K562 (cell line): ENCODE data around the gene SYS1. TPM values are rescaled to one million over a fixed set of nuclear protein-coding genes. Genes with fewer than 3 reads are reported as not detected.
A peak's percentile ranks its signal among the peaks of the same experiment; 100 is the strongest.

ENCODE experiments used
- ATAC-seq: fragments of 200-7000 bp; cut with Tn5 transposase; 3 replicates; pipeline ENCODE4 v1.9.1; 2020; ENCODE audit warnings: moderate library complexity
- BruUV-seq: library from RNA; stranded (reverse); fragments of 400-500 nt; replicated peaks from 2 replicates; lab custom pipeline; 2021; lab: Mats Ljungman, UMichigan
- CTCF ChIA-PET: fragments of 300-600 bp; formaldehyde crosslinking; extraction: SDS; loops from one replicate; lab custom pipeline; 2021; ENCODE audit warnings: low intra/inter-chr PET ratio; lab: Yijun Ruan, JAX
- POLR2A ChIA-PET: fragments of 300-600, 350-650 bp; sonication (Branson Sonifier 250); formaldehyde crosslinking; extraction: SDS; loops from one replicate; lab custom pipeline; 2021; ENCODE audit warnings: antibody characterized with exemption, inconsistent platforms; lab: Yijun Ruan, JAX
- DNase-seq, 4 experiments: peaks; one replicate each; pipeline versions ENCODE4 v3.0.0 to v3.0.0-alpha.2; 2011 to 2018; ENCODE audit warnings: low spot score in 3 of 4, mixed read lengths in 3 of 4; ENCODE audit errors: extremely low read depth in 1 of 4
- FAIRE-seq: peaks from 2 replicates; lab custom pipeline; 2011; peaks lifted over from hg19 to GRCh38; lab: Jason Lieb, UNC
- H2AFZ ChIP-seq: 2 replicates; pipeline ENCODE4 v1.6.0; 2011; ENCODE audit warnings: low read depth, low read length, control low read depth, inconsistent platforms
- H3K27ac ChIP-seq: fragments of 200-600 bp; 3 replicates; pipeline ENCODE4 v1.8.0; 2011; ENCODE audit warnings: low read depth, mild to moderate bottlenecking, control low read depth, inconsistent platforms, low read length, moderate library complexity, mixed read lengths; ENCODE audit errors: extremely low read depth
- H3K27me3 ChIP-seq, 2 experiments: fragments of 300-600 bp in 1 of 2; 2 replicates in 1 of 2; 3 replicates in 1 of 2; pipeline versions ENCODE4 v1.6.0 to v1.8.0; 2011; ENCODE audit warnings: inconsistent platforms in 2 of 2, low read length in 2 of 2, mild to moderate bottlenecking in 1 of 2, mixed read lengths in 1 of 2, moderate library complexity in 1 of 2; ENCODE audit not compliant: control insufficient read depth in 2 of 2, insufficient read depth in 2 of 2
- H3K36me3 ChIP-seq: fragments of 300-600 bp; 3 replicates; pipeline ENCODE4 v1.8.0; 2011; ENCODE audit warnings: mild to moderate bottlenecking, low read length, inconsistent platforms; ENCODE audit not compliant: control insufficient read depth, insufficient read depth
- H3K4me1 ChIP-seq, 2 experiments: fragments of 200-600 bp in 1 of 2; replicated peaks in 1 of 2; 2 replicates in 1 of 2; 3 replicates in 1 of 2; pipeline versions ENCODE4 v1.5.1 to v1.8.0; 2011; ENCODE audit warnings: inconsistent platforms in 2 of 2, low read length in 2 of 2, mild to moderate bottlenecking in 1 of 2, mixed read lengths in 1 of 2, moderate library complexity in 1 of 2; ENCODE audit not compliant: control insufficient read depth in 2 of 2, insufficient read depth in 2 of 2
- H3K4me2 ChIP-seq: 2 replicates; pipeline ENCODE4 v1.6.1; 2011; ENCODE audit warnings: low read length, control low read depth, inconsistent platforms, mixed read lengths; ENCODE audit not compliant: insufficient read depth
- H3K4me3 ChIP-seq: fragments of 200-600 bp; sonication (generic), shearing (Covaris generic); 2 replicates; pipeline ENCODE4 v1.5.1; 2016; ENCODE audit warnings: control low read depth, inconsistent platforms
- H3K79me2 ChIP-seq: fragments of 200-600 bp; 3 replicates; pipeline ENCODE4 v1.8.0; 2011; ENCODE audit warnings: low read length, inconsistent platforms; ENCODE audit not compliant: control insufficient read depth, insufficient read depth
- H3K9ac ChIP-seq, 2 experiments: 2 replicates each; pipeline versions ENCODE4 v1.6.0 to v1.6.1; 2011; ENCODE audit warnings: low read depth in 2 of 2, low read length in 2 of 2, control low read depth in 1 of 2, inconsistent platforms in 1 of 2, mild to moderate bottlenecking in 1 of 2, mixed read lengths in 1 of 2; ENCODE audit not compliant: insufficient read depth in 1 of 2
- H3K9me1 ChIP-seq: one replicate; pipeline ENCODE4 v1.6.0; 2011; ENCODE audit warnings: inconsistent platforms, mild to moderate bottlenecking, low read length, moderate library complexity; ENCODE audit not compliant: control insufficient read depth, insufficient read depth
- H3K9me3 ChIP-seq: replicated peaks from 2 replicates; pipeline ENCODE4 v1.5.1; 2011; ENCODE audit warnings: low read depth, low read length, inconsistent platforms; ENCODE audit not compliant: control insufficient read depth, insufficient read depth
- H4K20me1 ChIP-seq: replicated peaks from 2 replicates; pipeline ENCODE4 v1.6.1; 2011; ENCODE audit warnings: low read length, inconsistent platforms, mixed read lengths; ENCODE audit not compliant: control insufficient read depth, insufficient read depth
- CBFA2T2 ChIP-seq: fragments of 450-650 bp; conservative IDR thresholded peaks from 2 replicates; pipeline ENCODE4 v1.6.1; 2017; ENCODE audit warnings: mild to moderate bottlenecking
- CBFA2T3 ChIP-seq: fragments of 450-650 bp; IDR thresholded peaks from 2 replicates; pipeline ENCODE4 v1.6.1; 2017
- CREB1 ChIP-seq, 2 experiments: sonication (generic) in 1 of 2; formaldehyde crosslinking in 1 of 2; IDR thresholded peaks; 2 replicates each; pipeline versions ENCODE4 v1.6.1 to v1.8.0; 2012 to 2022; ENCODE audit warnings: inconsistent platforms in 1 of 2, mild to moderate bottlenecking in 1 of 2, missing genetic modification reagents in 1 of 2, moderate library complexity in 1 of 2
- CREM ChIP-seq: IDR thresholded peaks from 2 replicates; pipeline ENCODE4 v1.6.1; 2014; ENCODE audit warnings: antibody characterized with exemption, low read depth
- CTBP1 ChIP-seq: fragments of 450-650 bp; IDR thresholded peaks from 2 replicates; pipeline ENCODE4 v1.6.1; 2016; ENCODE audit warnings: borderline replicate concordance
- ETV1 ChIP-seq: fragments of 450-650 bp; conservative IDR thresholded peaks from 2 replicates; pipeline ENCODE4 v1.6.1; 2016; ENCODE audit warnings: missing genetic modification characterization, control low read depth, low read depth, missing compliant biosample characterization
- ETV5 ChIP-seq: sonication (generic); formaldehyde crosslinking; IDR thresholded peaks from 2 replicates; pipeline ENCODE4 v1.4.0; 2020; ENCODE audit warnings: low read depth, mild to moderate bottlenecking, missing genetic modification reagents
- JUN ChIP-seq, 2 experiments: sonication (generic) in 1 of 2; formaldehyde crosslinking in 1 of 2; IDR thresholded peaks; 2 replicates each; pipeline versions ENCODE4 v1.6.1 to v1.8.0; 2012 to 2022; ENCODE audit warnings: borderline replicate concordance in 2 of 2, mild to moderate bottlenecking in 2 of 2, improper control_type of control experiment in 1 of 2, low read depth in 1 of 2, low read length in 1 of 2, missing genetic modification reagents in 1 of 2
- NCOA1 ChIP-seq: fragments of 450-650 bp; IDR thresholded peaks from 2 replicates; pipeline ENCODE4 v1.6.1; 2016; ENCODE audit warnings: low read depth
- PKNOX1 ChIP-seq: fragments of 450-650 bp; IDR thresholded peaks from 2 replicates; pipeline ENCODE4 v1.6.1; 2016
- RBM34 ChIP-seq: fragments of 200-400 bp; formaldehyde crosslinking; IDR thresholded peaks from 2 replicates; pipeline ENCODE4 v1.6.1; 2018; ENCODE audit warnings: low read length, borderline replicate concordance; ENCODE audit not compliant: insufficient read depth
- RCOR1 ChIP-seq, 2 experiments: IDR thresholded peaks; 2 replicates each; pipeline ENCODE4 v1.6.1; 2012; ENCODE audit warnings: low read depth in 2 of 2, low read length in 2 of 2, borderline replicate concordance in 1 of 2, improper control_type of control experiment in 1 of 2
- TCF3 ChIP-seq: sonication (generic); formaldehyde crosslinking; IDR thresholded peaks from 2 replicates; pipeline ENCODE4 v1.4.0; 2020; ENCODE audit warnings: mild to moderate bottlenecking, missing genetic modification reagents
- TEAD2 ChIP-seq: fragments of 450-650 bp; IDR thresholded peaks from 2 replicates; pipeline ENCODE4 v1.6.1; 2016; ENCODE audit warnings: missing genetic modification characterization, control low read depth, missing compliant biosample characterization
- ZFP30 ChIP-seq: fragments of 250-450 bp; sonication (Bioruptor Pico); IDR thresholded peaks from 2 replicates; pipeline ENCODE4 v1.8.0; 2022; ENCODE audit warnings: moderate library complexity, mild to moderate bottlenecking, inconsistent platforms, borderline replicate concordance
- ZNF232 ChIP-seq: sonication (generic); formaldehyde crosslinking; IDR thresholded peaks from 2 replicates; pipeline ENCODE4 v1.8.0; 2022; ENCODE audit warnings: mild to moderate bottlenecking, missing genetic modification reagents
- ZNF436 ChIP-seq: fragments of 250-450, 450-650 bp; sonication (Bioruptor Pico); formaldehyde crosslinking; IDR thresholded peaks from 2 replicates; pipeline ENCODE4 v1.7.0; 2020; ENCODE audit warnings: mild to moderate bottlenecking
- WGBS: fragments of 100-300 bp; shearing (Covaris generic); methylation state at CpG from one replicate; pipeline ENCODE4 v1.1.6; 2016; ENCODE audit warnings: low coverage, mixed read lengths; ENCODE audit not compliant: insufficient coverage; ENCODE audit errors: missing lambda C conversion rate; 5-methylcytosine and 5-hydroxymethylcytosine counted together
- in situ Hi-C: fragments of 300-500 bp; cut with MboI; formaldehyde crosslinking; loops from 4 replicates; pipeline ENCODE4 v1.15.0; 2018; ENCODE audit warnings: inconsistent platforms, mixed read lengths
- intact Hi-C: fragments of 100-400 bp; cut with micrococcal nuclease; formaldehyde crosslinking; loops from 2 replicates; pipeline ENCODE4 v1.14.2; 2022
- polyA plus RNA-seq, 8 experiments: library from polyadenylated mRNA; depleted of rRNA in 4 of 8; stranded (reverse) in 5 of 8; unstranded in 3 of 8; fragments of >200 nt; fragmentation: Nextera tagmentation in 2 of 8; fragmentation: Illumina TruSeq in 1 of 8; extraction: Ambion mirVana in 2 of 8; extraction: Trizol in 1 of 8; gene quantifications; 2 replicates each; pipeline versions ENCODE4 v1.2.1 to v1.2.3, GENCODE V29; 2011 to 2014; ENCODE audit warnings: inconsistent platforms in 1 of 8, missing spikeins in 1 of 8
- total RNA-seq, 7 experiments: library from RNA; depleted of rRNA in 6 of 7; stranded (reverse); fragments of >200 nt in 6 of 7; fragmentation: Illumina TruSeq in 2 of 7; extraction: Trizol in 2 of 7; gene quantifications; 2 replicates each; pipeline versions ENCODE4 v1.2.1 to v1.2.3, GENCODE V29; 2011 to 2021; ENCODE audit warnings: low replicate concordance in 1 of 7
- TF ChIP-seq, protein P1 (sequence below): sonication (generic); formaldehyde crosslinking; IDR thresholded peaks from 2 replicates; pipeline ENCODE4 v1.8.0; 2022; ENCODE audit warnings: missing genetic modification reagents, mild to moderate bottlenecking, moderate library complexity, borderline replicate concordance
- TF ChIP-seq, protein P2 (sequence below): fragments of 450-650 bp; formaldehyde crosslinking; IDR thresholded peaks from 2 replicates; pipeline ENCODE4 v1.4.0; 2022; ENCODE audit warnings: mild to moderate bottlenecking, moderate library complexity

Gene SYS1
- total and polyA plus RNA-seq, 9 of the 15 experiments (the other 6 are each of a cell fraction or from before 2014, with no cell fraction given) = 11.1 to 25.2 (median 17.5) TPM

DNA sequence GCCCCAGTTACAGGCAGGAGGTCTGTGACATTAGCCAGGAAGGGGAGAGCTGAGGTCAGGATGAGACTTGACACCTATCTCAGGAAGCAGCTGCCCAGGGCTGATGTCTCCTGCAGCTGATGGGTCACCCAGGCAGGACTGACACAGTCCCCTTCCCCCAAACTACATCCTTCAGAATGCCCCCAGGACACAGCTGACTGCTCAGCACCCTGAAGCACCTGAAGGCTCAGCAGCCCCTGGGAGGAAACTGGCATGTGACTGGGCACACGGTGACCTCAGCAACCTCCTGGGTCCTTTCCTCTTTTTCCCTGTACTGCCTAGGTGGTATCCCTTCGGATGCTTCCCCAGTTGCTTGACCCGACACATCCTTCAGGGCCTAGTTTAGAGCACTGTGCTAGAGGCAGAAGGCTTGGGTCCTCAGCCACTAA lies 16.7 kb upstream of the SYS1 start:
- FAIRE-seq (no peak), ATAC-seq (no peak), DNase-seq (peak in 2 of 4 experiments; percentile 32 to 37)
- H3K36me3 ChIP-seq = no peaks in the 10 kb centered on the region; the same call in 2 of the 3 replicates
- no peaks in the 10 kb centered on the region for H3K9me3 ChIP-seq
- H3K4me1 ChIP-seq = peaks cover 45 to 60% of the 10 kb centered on the region in 2 experiments
- H3K79me2 ChIP-seq = peaks cover 15% of the 10 kb centered on the region; the same call in 2 of the 3 replicates
- POLR2A ChIA-PET = interaction anchor here (0.6 to 2.3 kb wide), 7 partner anchors 10 to 1343 kb away, joined by 3 to 32 read pairs (median 4); partner anchors contain the start of genes SYS1 and TP53RK
- H3K4me2 ChIP-seq = no peak overlapping the region
- TF ChIP-seq CREM = peak; percentile 8; the same call in 1 of the 2 replicates
- TF ChIP-seq ZNF232 = no peak
- 0 out of 2 replicates have a peak, but pooled peaks have one; percentile 20 for TF ChIP-seq CTBP1
- TF ChIP-seq, protein P1, sequence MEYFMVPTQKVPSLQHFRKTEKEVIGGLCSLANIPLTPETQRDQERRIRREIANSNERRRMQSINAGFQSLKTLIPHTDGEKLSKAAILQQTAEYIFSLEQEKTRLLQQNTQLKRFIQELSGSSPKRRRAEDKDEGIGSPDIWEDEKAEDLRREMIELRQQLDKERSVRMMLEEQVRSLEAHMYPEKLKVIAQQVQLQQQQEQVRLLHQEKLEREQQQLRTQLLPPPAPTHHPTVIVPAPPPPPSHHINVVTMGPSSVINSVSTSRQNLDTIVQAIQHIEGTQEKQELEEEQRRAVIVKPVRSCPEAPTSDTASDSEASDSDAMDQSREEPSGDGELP (CRISPR knock-in tag) = peak; percentile 39; the same call in 1 of the 2 replicates
- no peak for TF ChIP-seq ZFP30 (CRISPR knock-in tag)
- TF ChIP-seq, protein P2, sequence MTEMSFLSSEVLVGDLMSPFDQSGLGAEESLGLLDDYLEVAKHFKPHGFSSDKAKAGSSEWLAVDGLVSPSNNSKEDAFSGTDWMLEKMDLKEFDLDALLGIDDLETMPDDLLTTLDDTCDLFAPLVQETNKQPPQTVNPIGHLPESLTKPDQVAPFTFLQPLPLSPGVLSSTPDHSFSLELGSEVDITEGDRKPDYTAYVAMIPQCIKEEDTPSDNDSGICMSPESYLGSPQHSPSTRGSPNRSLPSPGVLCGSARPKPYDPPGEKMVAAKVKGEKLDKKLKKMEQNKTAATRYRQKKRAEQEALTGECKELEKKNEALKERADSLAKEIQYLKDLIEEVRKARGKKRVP (CRISPR knock-in tag) = no peak
- TF ChIP-seq CREB1 (IDR thresholded peaks at IDR 0.05) = no peak
- no peak for TF ChIP-seq CREB1 (CRISPR knock-in tag; IDR thresholded peaks at IDR 0.05)
- TF ChIP-seq TEAD2 (tag) = no peak
- no peak for TF ChIP-seq ZNF436 (CRISPR knock-in tag)
- peak in 1 of 2 experiments; percentile 27; a peak in 1 of 4 replicates for TF ChIP-seq RCOR1 (IDR thresholded peaks at IDR 0.05; ENCODE audit: borderline replicate concordance in 1 of 2, low read depth in 2 of 2, low read length in 2 of 2)
- TF ChIP-seq CBFA2T3 = peak; percentile 67
- TF ChIP-seq TCF3 (CRISPR knock-in tag) = peak; percentile 54
- no peak for TF ChIP-seq NCOA1
- 0 out of 2 replicates have a peak, but pooled peaks have one; percentile 27 for TF ChIP-seq ETV1 (tag)
- 0 out of 2 replicates have a peak, but pooled peaks have one; percentile 42 for TF ChIP-seq ETV5
- TF ChIP-seq JUN (IDR thresholded peaks at IDR 0.05; ENCODE audit: borderline replicate concordance, low read depth, low read length) = no peak
- no peak for TF ChIP-seq JUN (CRISPR knock-in tag; IDR thresholded peaks at IDR 0.05; ENCODE audit: borderline replicate concordance)
- peak; percentile 48 for TF ChIP-seq CBFA2T2
- TF ChIP-seq PKNOX1 = peak; percentile 19; the same call in 1 of the 2 replicates
- TF ChIP-seq RBM34 = no peak
- no TSS peak for BruUV-seq
- no peaks in the 10 kb centered on the region for H3K9me1 ChIP-seq
- H4K20me1 ChIP-seq = peaks cover 7% of the 10 kb centered on the region; the same call in 1 of the 2 replicates
- no peak overlapping the region for H3K4me3 ChIP-seq
- no peak overlapping the region for H3K27ac ChIP-seq
- intact Hi-C loops = no loop called here
- H3K27me3 ChIP-seq = no peaks in the 10 kb centered on the region
- 57% methylated on average over 3 of the region's 3 CpGs for WGBS
- H3K9ac ChIP-seq = peak overlapping the region in 1 of 2 experiments; percentile 60; a peak in 1 of 4 replicates
- CTCF ChIA-PET = no interaction called here
- in situ Hi-C loops = no loop called here
- H2AFZ ChIP-seq = no peak overlapping the region
